Right ventricle myocardium superior (tissue), 1 donor: ENCODE results near the gene NDUFAF4. TPM values are rescaled to one million over a fixed set of nuclear protein-coding genes. Genes with fewer than 3 reads are reported as not detected.

ENCODE experiments used
- ATAC-seq: fragments of 200-7000 bp; cut with Tn5 transposase; one replicate; pipeline ENCODE4 v1.9.1; 2020; ENCODE audit warnings: mild to moderate bottlenecking; ENCODE audit not compliant: poor library complexity
- DNase-seq: peaks from one replicate; pipeline ENCODE4 v3.0.0-alpha.2; 2020
- intact Hi-C: fragments of 100-400 bp; cut with DNase I; formaldehyde crosslinking; loops from one replicate; pipeline ENCODE4 v1.11.2; 2022
- total RNA-seq: library from RNA; stranded (reverse); fragmentation: NEBNext Ultra II Directional; extraction: Animal tissue kit (Norgen Biotek cat#: 25700); gene quantifications from one replicate; pipeline ENCODE4 v1.2.1, GENCODE V29; 2021
- donor health status: DM: no; HTN: yes; CAD: no; lungs with severe emphysema.

The NDUFAF4 gene
- total RNA-seq, 1 donor from 2014 or later: 101 TPM

GRCh38 chr6:96849615-96850014 lies 48.1 kb downstream of the NDUFAF4 start:
- no peak for ATAC-seq
- intact Hi-C loops: no loop called here

GRCh38 chr6:96844530-96844929 lies 53.2 kb downstream of the NDUFAF4 start:
- intact Hi-C loops: no loop called here
- no peak for DNase-seq

More at GRCh38 chr6:96849615-96850014, 48.1 kb downstream of the NDUFAF4 start:
- DNase-seq: no peak

DNA sequence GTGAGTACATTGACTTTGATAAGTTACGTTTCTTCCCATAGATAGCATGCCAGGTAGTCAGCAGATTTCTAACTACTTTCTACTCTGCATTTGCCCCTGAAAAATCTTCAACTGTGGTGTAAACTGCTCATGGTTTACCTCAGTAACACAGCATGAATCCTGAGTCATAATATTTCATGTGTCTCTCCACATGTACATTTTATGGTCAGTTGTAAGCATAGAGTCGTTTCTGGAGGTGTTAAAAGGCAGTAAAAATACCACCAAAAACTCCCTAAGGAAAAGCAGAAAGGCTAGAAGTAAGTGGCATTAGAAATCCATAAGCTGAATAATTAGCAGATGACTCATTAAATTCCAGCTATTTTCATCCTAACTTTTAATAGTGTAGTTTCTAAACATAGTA lies 56.3 kb downstream of the NDUFAF4 start:
- intact Hi-C loops: no loop called here
- DNase-seq: no peak
- no peak for ATAC-seq

More at GRCh38 chr6:96844530-96844929, 53.2 kb downstream of the NDUFAF4 start:
- ATAC-seq: no peak

Other genes starting within 250 kb of the NDUFAF4 start
- gene GPR63, start 60.4 kb downstream of the NDUFAF4 start, total RNA-seq: 0.40 TPM
- gene KLHL32, start 26.8 kb upstream of the NDUFAF4 start, total RNA-seq: 1.7 TPM